GM18951 (cell line): ENCODE results near the gene SLC39A6.

Source experiments
- POLR2A ChIP-seq: IDR thresholded peaks from 4 replicates; pipeline ENCODE4 v1.6.1; 2011; ENCODE audit warnings: mild to moderate bottlenecking; ENCODE audit not compliant: insufficient read length, insufficient read depth; ENCODE audit errors: extremely low read depth
- in situ Hi-C: fragments of 300-500 bp; cut with MboI; formaldehyde crosslinking; loops from one replicate; pipeline ENCODE4 v1.12.0; 2022; ENCODE audit warnings: low sequenced_read_pairs, mixed read lengths, inconsistent platforms; ENCODE audit not compliant: unreplicated experiment

Gene SLC39A6

GRCh38 chr18:36153771-36154170, 24.6 kb upstream of the SLC39A6 start:
- in situ Hi-C loops = no loop called here
- TF ChIP-seq POLR2A = no peak

GRCh38 chr18:36153203-36153602, 24.1 kb upstream of the SLC39A6 start:
- no peak for TF ChIP-seq POLR2A
- in situ Hi-C loops = no loop called here

- no peak for TF ChIP-seq POLR2A
- in situ Hi-C loops = no loop called here
These were observed 23.6 kb upstream of the SLC39A6 start for GRCh38 chr18:36152781-36153180.

GRCh38 chr18:36149514-36150289, 20.6 kb upstream of the SLC39A6 start:
- in situ Hi-C loops = no loop called here
- no peak for TF ChIP-seq POLR2A

- no peak for TF ChIP-seq POLR2A
- in situ Hi-C loops = no loop called here
These were observed 14.3 kb upstream of the SLC39A6 start for GRCh38 chr18:36143391-36143790.

- TF ChIP-seq POLR2A = no peak
- in situ Hi-C loops = no loop called here
These were observed 13.6 kb upstream of the SLC39A6 start for GRCh38 chr18:36142751-36143150.

- in situ Hi-C loops = no loop called here
- no peak for TF ChIP-seq POLR2A
These were observed 12.4 kb upstream of the SLC39A6 start for GRCh38 chr18:36141576-36141975.

GRCh38 chr18:36139245-36139644, 10.1 kb upstream of the SLC39A6 start:
- in situ Hi-C loops = no loop called here
- TF ChIP-seq POLR2A = no peak

- no peak for TF ChIP-seq POLR2A
- in situ Hi-C loops = no loop called here
These were observed 6.1 kb upstream of the SLC39A6 start for GRCh38 chr18:36135264-36135663.

- in situ Hi-C loops = no loop called here
- TF ChIP-seq POLR2A = no peak
These were observed 3.6 kb upstream of the SLC39A6 start for GRCh38 chr18:36132756-36133155.

- TF ChIP-seq POLR2A = no peak
- in situ Hi-C loops = no loop called here
These were observed 2.7 kb upstream of the SLC39A6 start for GRCh38 chr18:36131692-36132483.

GRCh38 chr18:36130883-36131653, 1.9 kb upstream of the SLC39A6 start:
- in situ Hi-C loops = no loop called here
- TF ChIP-seq POLR2A = no peak
